PC-3 (cell line): ENCODE measurements around the gene ZSCAN2. TPM values are rescaled to one million over a fixed set of nuclear protein-coding genes. Genes with fewer than 3 reads are reported as not detected.

Experiments used
- ATAC-seq: fragments of 200-7000 bp; cut with Tn5 transposase; 2 replicates; pipeline ENCODE4 v1.9.1; 2020; ENCODE audit warnings: mild to moderate bottlenecking, moderate library complexity
- BruUV-seq: library from RNA; stranded (reverse); fragments of 400-500 nt; replicated peaks from 2 replicates; lab custom pipeline; 2021; lab: Mats Ljungman, UMichigan
- CTCF ChIA-PET: fragments of 300-600 bp; sonication (Branson Sonifier 250); formaldehyde crosslinking; loops from one replicate; lab custom pipeline; 2022; ENCODE audit warnings: antibody characterized with exemption; lab: Charles Lee
- POLR2A ChIA-PET: fragments of 300-600 bp; sonication (Branson Sonifier 250); formaldehyde crosslinking; loops from one replicate; lab custom pipeline; 2022; ENCODE audit warnings: antibody characterized with exemption; ENCODE audit not compliant: unreplicated experiment; lab: Charles Lee
- DNase-seq: peaks from one replicate; pipeline ENCODE4 v3.0.0-alpha.2; 2015
- H2AFZ ChIP-seq: fragments of 300-600 bp; sonication (generic); 2 replicates; pipeline ENCODE4 v1.6.0; 2016; ENCODE audit warnings: antibody characterized with exemption, low read length
- H3F3A ChIP-seq: fragments of 300-600 bp; sonication (generic); one replicate; pipeline ENCODE4 v1.6.0; 2017; ENCODE audit warnings: antibody characterized with exemption, low read length, control low read depth, mild to moderate bottlenecking; ENCODE audit not compliant: unreplicated experiment
- H3K27ac ChIP-seq: fragments of 300-600 bp; sonication (generic); 2 replicates; pipeline ENCODE4 v1.5.1; 2016; ENCODE audit warnings: mild to moderate bottlenecking, low read length
- H3K27me3 ChIP-seq: fragments of 300-600 bp; sonication (generic); 2 replicates; pipeline ENCODE4 v1.6.1; 2016; ENCODE audit warnings: low read length, mixed read lengths
- H3K36me3 ChIP-seq: fragments of 300-600 bp; sonication (generic); 2 replicates; pipeline ENCODE4 v1.6.1; 2016; ENCODE audit warnings: low read depth, mixed run types, low read length, mixed read lengths
- H3K4me1 ChIP-seq: fragments of 300-600 bp; sonication (generic); 2 replicates; pipeline ENCODE4 v1.5.1; 2016; ENCODE audit warnings: low read length; ENCODE audit not compliant: insufficient read depth
- H3K4me2 ChIP-seq: fragments of 300-600 bp; sonication (generic); 2 replicates; pipeline ENCODE4 v1.6.0; 2016; ENCODE audit warnings: low read length
- H3K4me3 ChIP-seq: fragments of 300-600 bp; sonication (generic); 2 replicates; pipeline ENCODE4 v1.5.1; 2016; ENCODE audit warnings: mild to moderate bottlenecking, low read length, mixed read lengths
- H3K79me2 ChIP-seq: fragments of 300-600 bp; sonication (generic); 2 replicates; pipeline ENCODE4 v1.6.1; 2017; ENCODE audit warnings: low read length, mixed read lengths
- H3K9ac ChIP-seq: fragments of 300-600 bp; sonication (generic); 2 replicates; pipeline ENCODE4 v1.6.0; 2016; ENCODE audit warnings: mild to moderate bottlenecking, low read length
- H3K9me2 ChIP-seq: fragments of 300-600 bp; sonication (generic); replicated peaks from 2 replicates; pipeline ENCODE4 v1.6.1; 2016; ENCODE audit warnings: mixed run types, low read length, mixed read lengths
- H3K9me3 ChIP-seq: fragments of 300-600 bp; sonication (generic); 2 replicates; pipeline ENCODE4 v1.6.1; 2016; ENCODE audit warnings: low read length, mixed read lengths
- H4K20me1 ChIP-seq: fragments of 300-600 bp; sonication (generic); 2 replicates; pipeline ENCODE4 v1.6.1; 2016; ENCODE audit warnings: low read length, mixed read lengths
- CTCF ChIP-seq: fragments of 300-600 bp; sonication (generic); conservative IDR thresholded peaks from 2 replicates; pipeline ENCODE4 v1.5.1; 2017; ENCODE audit warnings: antibody characterized with exemption, low read depth, mild to moderate bottlenecking, low read length
- EZH2 ChIP-seq: fragments of 300-600 bp; sonication (generic); IDR thresholded peaks from one replicate; pipeline ENCODE4 v1.6.1; 2017; ENCODE audit warnings: antibody characterized with exemption, mild to moderate bottlenecking, low read length; ENCODE audit not compliant: unreplicated experiment
- EZH2phosphoT487 ChIP-seq: fragments of 300-600 bp; sonication (generic); IDR thresholded peaks from 2 replicates; pipeline ENCODE4 v1.6.1; 2018; ENCODE audit warnings: mild to moderate bottlenecking, antibody characterized with exemption, low read length, borderline replicate concordance
- intact Hi-C: fragments of 100-400 bp; cut with micrococcal nuclease; formaldehyde crosslinking; loops from 2 replicates; pipeline ENCODE4 v1.9.0; 2023
- total RNA-seq: library from RNA; depleted of rRNA; stranded (reverse); fragments of >200 nt; gene quantifications from 2 replicates; pipeline ENCODE4 v1.2.3, GENCODE V29; 2014

Gene ZSCAN2
- total RNA-seq, 1 experiment from 2014 or later: 15.0 TPM

GRCh38 chr15:84606653-84607120 lies 5.9 kb downstream of the ZSCAN2 start:
- Histone ChIP-seq H3K36me3 (peaks cover 5% of the 10 kb centered on the region; the same call in 1 of the 2 replicates), H3K4me1 (0 out of 2 replicates have a peak, but pooled peaks cover 3% of the 10 kb centered on the region), H3K4me2 (no peak overlapping the region), H3K4me3 (no peak overlapping the region), H4K20me1 (no peaks in the 10 kb centered on the region), H3K9me2 (no peaks in the 10 kb centered on the region), H3K9me3 (no peaks in the 10 kb centered on the region), H2AFZ (no peak overlapping the region), H3F3A (no peaks in the 10 kb centered on the region), H3K27me3 (no peaks in the 10 kb centered on the region), H3K27ac (no peak overlapping the region), H3K79me2 (peaks cover 12% of the 10 kb centered on the region), H3K9ac (no peak overlapping the region)
- intact Hi-C loops: no loop called here
- DNase-seq: no peak
- POLR2A ChIA-PET: no interaction called here
- no peak for TF ChIP-seq EZH2phosphoT487
- no peak for TF ChIP-seq EZH2
- TF ChIP-seq CTCF: no peak
- CTCF ChIA-PET: no interaction called here
- BruUV-seq: no TSS peak
- no peak for ATAC-seq

GRCh38 chr15:84608707-84609284 lies 8.0 kb downstream of the ZSCAN2 start:
- ChIA-PET POLR2A (no interaction called here), CTCF (no interaction called here)
- Histone ChIP-seq H3K36me3 (peaks cover 5% of the 10 kb centered on the region; the same call in 1 of the 2 replicates), H3K79me2 (no peaks in the 10 kb centered on the region), H3K9ac (no peak overlapping the region), H3K27ac (no peak overlapping the region), H3K4me3 (no peak overlapping the region), H3K27me3 (no peaks in the 10 kb centered on the region), H3K4me1 (no peaks in the 10 kb centered on the region), H4K20me1 (no peaks in the 10 kb centered on the region), H3F3A (no peaks in the 10 kb centered on the region), H3K9me2 (no peaks in the 10 kb centered on the region), H3K4me2 (no peak overlapping the region), H2AFZ (no peak overlapping the region), H3K9me3 (no peaks in the 10 kb centered on the region)
- no peak for TF ChIP-seq EZH2
- no peak for TF ChIP-seq CTCF
- no peak for TF ChIP-seq EZH2phosphoT487
- no TSS peak for BruUV-seq
- ATAC-seq (no peak), DNase-seq (no peak)
- intact Hi-C loops: no loop called here

GRCh38 chr15:84609818-84610525 lies 9.2 kb downstream of the ZSCAN2 start:
- H3K79me2 ChIP-seq: no peaks in the 10 kb centered on the region
- no peak for DNase-seq
- no peak overlapping the region for H3K9ac ChIP-seq
- H3K9me2 ChIP-seq: no peaks in the 10 kb centered on the region
- no peaks in the 10 kb centered on the region for H3K4me1 ChIP-seq
- H4K20me1 ChIP-seq: no peaks in the 10 kb centered on the region
- no peak overlapping the region for H3K4me3 ChIP-seq
- ChIA-PET POLR2A (no interaction called here), CTCF (no interaction called here)
- no peaks in the 10 kb centered on the region for H3K9me3 ChIP-seq
- H3F3A ChIP-seq: no peaks in the 10 kb centered on the region
- H3K36me3 ChIP-seq: no peaks in the 10 kb centered on the region
- BruUV-seq: no TSS peak
- no peaks in the 10 kb centered on the region for H3K27me3 ChIP-seq
- TF ChIP-seq EZH2phosphoT487: no peak
- no peak for TF ChIP-seq EZH2
- no peak for TF ChIP-seq CTCF
- no peak overlapping the region for H3K4me2 ChIP-seq
- no peak for ATAC-seq
- intact Hi-C loops: no loop called here
- H3K27ac ChIP-seq: no peak overlapping the region
- no peak overlapping the region for H2AFZ ChIP-seq
